MM.1S (cell line): ENCODE measurements around the gene CWC25.

Experiments used
- DNase-seq: peaks from one replicate; pipeline ENCODE4 v3.0.0-alpha.2; 2015
- H2AFZ ChIP-seq: fragments of 300-600 bp; sonication (generic); 2 replicates; pipeline ENCODE4 v1.6.0; 2016; ENCODE audit warnings: antibody characterized with exemption, low read length
- H3F3A ChIP-seq: fragments of 300-600 bp; sonication (generic); 2 replicates; pipeline ENCODE4 v1.6.1; 2016; ENCODE audit warnings: mild to moderate bottlenecking, antibody characterized with exemption, low read length, moderate library complexity, mixed read lengths; ENCODE audit not compliant: insufficient read depth
- H3K27ac ChIP-seq: fragments of 300-600 bp; sonication (generic); 2 replicates; pipeline ENCODE4 v1.5.1; 2016; ENCODE audit warnings: mild to moderate bottlenecking, low read length
- H3K27me3 ChIP-seq: fragments of 300-600 bp; sonication (generic); replicated peaks from 2 replicates; pipeline ENCODE4 v1.6.0; 2016; ENCODE audit warnings: low read length; ENCODE audit not compliant: insufficient read depth
- H3K36me3 ChIP-seq: fragments of 300-600 bp; sonication (generic); replicated peaks from 2 replicates; pipeline ENCODE4 v1.6.1; 2016; ENCODE audit warnings: mild to moderate bottlenecking, low read length, mixed read lengths; ENCODE audit not compliant: insufficient read depth
- H3K4me1 ChIP-seq: fragments of 300-600 bp; sonication (generic); 2 replicates; pipeline ENCODE4 v1.6.1; 2016; ENCODE audit warnings: low read length, mixed read lengths
- H3K4me2 ChIP-seq: fragments of 300-600 bp; sonication (generic); 2 replicates; pipeline ENCODE4 v1.6.0; 2016; ENCODE audit warnings: low read depth, low read length
- H3K4me3 ChIP-seq: fragments of 300-600 bp; sonication (generic); 2 replicates; pipeline ENCODE4 v1.5.1; 2016; ENCODE audit warnings: low read length, mixed read lengths
- H3K79me2 ChIP-seq: fragments of 300-600 bp; sonication (generic); 2 replicates; pipeline ENCODE4 v1.6.1; 2016; ENCODE audit warnings: mixed run types, low read length, mixed read lengths
- H3K9ac ChIP-seq: fragments of 300-600 bp; sonication (generic); 2 replicates; pipeline ENCODE4 v1.6.1; 2016; ENCODE audit warnings: low read length, mixed read lengths
- H3K9me2 ChIP-seq: fragments of 300-600 bp; sonication (generic); replicated peaks from 2 replicates; pipeline ENCODE4 v1.6.1; 2016; ENCODE audit warnings: mild to moderate bottlenecking, low read length, mixed read lengths; ENCODE audit not compliant: insufficient read depth
- H3K9me3 ChIP-seq: fragments of 300-600 bp; sonication (generic); replicated peaks from 2 replicates; pipeline ENCODE4 v1.6.1; 2016; ENCODE audit warnings: mild to moderate bottlenecking, low read length, mixed read lengths; ENCODE audit not compliant: insufficient read depth
- H4K20me1 ChIP-seq: fragments of 300-600 bp; sonication (generic); 2 replicates; pipeline ENCODE4 v1.6.1; 2016; ENCODE audit warnings: mild to moderate bottlenecking, low read length, moderate library complexity, mixed read lengths; ENCODE audit not compliant: insufficient read depth
- EZH2 ChIP-seq: fragments of 300-600 bp; sonication (generic); optimal IDR thresholded peaks from 2 replicates; pipeline ENCODE3; 2017; ENCODE audit warnings: low read depth, mild to moderate bottlenecking, antibody characterized with exemption, low read length, mixed read lengths
- EZH2phosphoT487 ChIP-seq: fragments of 300-600 bp; sonication (generic); IDR thresholded peaks from 2 replicates; pipeline ENCODE4 v1.6.1; 2018; ENCODE audit warnings: antibody characterized with exemption, low read length
- TF ChIP-seq, protein P1 (sequence below): fragments of 300-600 bp; sonication (generic); IDR thresholded peaks from 2 replicates; pipeline ENCODE4 v1.5.1; 2016; ENCODE audit warnings: antibody characterized with exemption, low read length, mixed read lengths

Gene CWC25

DNA sequence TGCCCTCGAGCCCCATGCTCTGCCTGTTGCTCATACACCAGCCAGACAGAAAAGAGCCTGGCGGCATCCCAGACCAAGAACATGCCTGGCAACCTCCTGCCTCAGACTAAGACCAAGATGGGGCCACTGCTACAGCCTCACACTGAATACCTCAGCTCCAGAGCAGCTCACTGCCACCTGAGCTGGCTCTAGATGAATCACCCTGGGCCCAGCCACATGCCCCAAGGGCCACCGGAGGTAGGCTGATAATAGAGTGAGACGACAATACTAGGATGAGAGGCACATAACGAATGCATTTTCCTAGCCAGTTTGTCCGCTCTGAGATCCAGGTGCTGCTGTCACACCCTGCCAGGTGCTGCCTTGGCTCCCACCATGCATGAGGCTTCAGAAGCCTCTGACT is 38.7 kb downstream of the CWC25 start:
- Histone ChIP-seq H4K20me1 (no peaks in the 10 kb centered on the region), H3K79me2 (peaks cover 7% of the 10 kb centered on the region; the same call in 1 of the 2 replicates), H3K4me1 (no peaks in the 10 kb centered on the region), H3K4me3 (no peak overlapping the region), H2AFZ (no peak overlapping the region), H3K36me3 (0 out of 2 replicates have a peak, but pooled peaks cover 3% of the 10 kb centered on the region), H3F3A (no peaks in the 10 kb centered on the region), H3K27me3 (no peaks in the 10 kb centered on the region), H3K27ac (no peak overlapping the region), H3K9me2 (no peaks in the 10 kb centered on the region), H3K9ac (no peak overlapping the region), H3K4me2 (no peak overlapping the region), H3K9me3 (no peaks in the 10 kb centered on the region)
- TF ChIP-seq EZH2phosphoT487 (no peak), EZH2 (no peak)
- TF ChIP-seq, protein P1, sequence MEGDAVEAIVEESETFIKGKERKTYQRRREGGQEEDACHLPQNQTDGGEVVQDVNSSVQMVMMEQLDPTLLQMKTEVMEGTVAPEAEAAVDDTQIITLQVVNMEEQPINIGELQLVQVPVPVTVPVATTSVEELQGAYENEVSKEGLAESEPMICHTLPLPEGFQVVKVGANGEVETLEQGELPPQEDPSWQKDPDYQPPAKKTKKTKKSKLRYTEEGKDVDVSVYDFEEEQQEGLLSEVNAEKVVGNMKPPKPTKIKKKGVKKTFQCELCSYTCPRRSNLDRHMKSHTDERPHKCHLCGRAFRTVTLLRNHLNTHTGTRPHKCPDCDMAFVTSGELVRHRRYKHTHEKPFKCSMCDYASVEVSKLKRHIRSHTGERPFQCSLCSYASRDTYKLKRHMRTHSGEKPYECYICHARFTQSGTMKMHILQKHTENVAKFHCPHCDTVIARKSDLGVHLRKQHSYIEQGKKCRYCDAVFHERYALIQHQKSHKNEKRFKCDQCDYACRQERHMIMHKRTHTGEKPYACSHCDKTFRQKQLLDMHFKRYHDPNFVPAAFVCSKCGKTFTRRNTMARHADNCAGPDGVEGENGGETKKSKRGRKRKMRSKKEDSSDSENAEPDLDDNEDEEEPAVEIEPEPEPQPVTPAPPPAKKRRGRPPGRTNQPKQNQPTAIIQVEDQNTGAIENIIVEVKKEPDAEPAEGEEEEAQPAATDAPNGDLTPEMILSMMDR, result no peak
- DNase-seq, result no peak

GRCh38 chr17:38783227-38783626 is 41.9 kb downstream of the CWC25 start:
- H2AFZ ChIP-seq, result no peak overlapping the region

DNA sequence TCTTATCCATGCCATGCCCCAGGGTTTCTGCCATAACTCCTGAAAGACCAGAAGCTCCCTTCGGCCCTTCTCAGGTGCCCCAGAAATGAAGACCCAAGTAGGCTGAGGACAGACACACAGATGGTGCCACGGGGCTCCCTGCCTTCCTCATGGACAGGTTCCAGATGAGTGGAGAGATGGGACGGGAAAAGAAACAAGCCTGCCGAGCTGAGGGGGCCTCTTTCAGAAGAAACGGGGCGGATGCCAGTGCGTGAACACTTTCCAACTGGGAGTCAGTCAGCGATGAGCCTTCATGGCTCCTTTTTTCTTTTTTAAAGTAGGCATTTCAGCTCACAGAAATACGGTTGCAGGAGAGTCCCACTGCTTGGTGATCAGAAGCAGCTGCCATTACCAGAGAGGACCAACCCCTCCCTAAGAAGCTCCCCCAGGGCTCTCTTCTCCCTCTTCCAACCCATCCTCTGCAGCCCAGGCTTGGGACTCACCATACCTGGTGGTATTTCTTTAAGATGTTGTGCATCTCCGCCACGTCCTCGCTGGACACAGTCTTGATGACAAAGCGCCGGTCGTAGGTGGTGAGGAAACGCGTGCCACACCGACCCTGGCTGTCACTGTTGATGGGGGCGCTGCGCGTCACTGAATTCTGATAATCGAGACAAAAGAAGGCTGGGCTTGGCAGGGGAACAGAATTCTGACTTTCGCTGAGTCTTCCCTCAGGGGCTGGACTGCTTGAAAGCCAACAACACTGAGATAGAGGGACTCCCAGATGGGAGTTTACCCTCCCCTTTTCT is 45.0 kb downstream of the CWC25 start:
- Histone ChIP-seq H3F3A (no peaks in the 10 kb centered on the region), H3K27me3 (no peaks in the 10 kb centered on the region), H3K4me2 (no peak overlapping the region), H4K20me1 (no peaks in the 10 kb centered on the region), H3K27ac (no peak overlapping the region), H3K9ac (no peak overlapping the region), H3K4me3 (no peak overlapping the region), H3K79me2 (no peaks in the 10 kb centered on the region), H3K36me3 (0 out of 2 replicates have a peak, but pooled peaks cover 5% of the 10 kb centered on the region), H3K9me3 (no peaks in the 10 kb centered on the region), H3K4me1 (no peaks in the 10 kb centered on the region), H3K9me2 (no peaks in the 10 kb centered on the region), H2AFZ (no peak overlapping the region)
- no peak for TF ChIP-seq EZH2phosphoT487
- TF ChIP-seq, protein P1, result no peak
- no peak for TF ChIP-seq EZH2
- DNase-seq, result no peak

More at GRCh38 chr17:38783227-38783626, 41.9 kb downstream of the CWC25 start:
- H3K9me2 ChIP-seq, result no peaks in the 10 kb centered on the region
- no peaks in the 10 kb centered on the region for H3K27me3 ChIP-seq
- no peaks in the 10 kb centered on the region for H3K79me2 ChIP-seq
- H3K9me3 ChIP-seq, result no peaks in the 10 kb centered on the region
- H3K4me1 ChIP-seq, result no peaks in the 10 kb centered on the region
- no peak overlapping the region for H3K4me2 ChIP-seq
- no peak for DNase-seq
- H3K36me3 ChIP-seq, result 0 out of 2 replicates have a peak, but pooled peaks cover 5% of the 10 kb centered on the region
- TF ChIP-seq, protein P1, result no peak
- TF ChIP-seq EZH2 (no peak), EZH2phosphoT487 (no peak)
- no peak overlapping the region for H3K4me3 ChIP-seq
- H3F3A ChIP-seq, result no peaks in the 10 kb centered on the region
- no peaks in the 10 kb centered on the region for H4K20me1 ChIP-seq
- H3K9ac ChIP-seq, result no peak overlapping the region
- no peak overlapping the region for H3K27ac ChIP-seq
